Fibroblast of mammary gland (primary cell): ENCODE results near the gene ARF5.

ENCODE experiments used
- DNase-seq: peaks from one replicate; pipeline ENCODE4 v3.0.0-alpha.2; 2010; ENCODE audit warnings: low read depth
- H3K4me3 ChIP-seq: 2 replicates; pipeline ENCODE4 v1.5.1; 2011; ENCODE audit warnings: low read depth, mild to moderate bottlenecking, low read length, moderate library complexity; ENCODE audit not compliant: control insufficient read depth
- CTCF ChIP-seq: conservative IDR thresholded peaks from 2 replicates; pipeline ENCODE4 v1.5.1; 2011; ENCODE audit warnings: low read depth, low read length, inconsistent platforms; ENCODE audit not compliant: control insufficient read depth, insufficient read depth

Gene ARF5

GRCh38 chr7:127618042-127618441 is 29.8 kb downstream of the ARF5 start, which contains the start of gene PAX4:
TSS of gene PAX4 (minus strand) at chr7:127618142. CDS start at chr7:127615928, 2,214 bp downstream.
- DNase-seq, result no peak
- no peak for TF ChIP-seq CTCF

DNA sequence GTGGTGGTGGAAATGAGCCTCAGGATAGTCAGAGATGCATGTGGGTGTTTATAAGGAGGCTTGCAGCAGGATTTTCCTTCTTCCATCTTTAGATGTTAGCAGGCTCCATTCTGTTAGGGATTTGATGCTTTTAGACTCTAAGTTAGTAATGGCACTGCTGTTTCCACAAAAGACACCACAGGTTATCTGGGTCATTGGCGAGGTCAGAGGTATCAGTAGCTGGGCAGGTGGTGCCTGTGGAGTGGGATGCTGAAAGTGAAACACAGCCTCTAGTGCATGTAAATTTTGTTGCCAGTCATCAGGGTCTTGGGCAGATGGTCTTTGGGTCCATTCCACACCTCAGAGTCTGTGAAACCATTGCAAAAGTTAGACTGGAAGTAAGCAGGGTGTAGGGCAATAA is 30.6 kb downstream of the ARF5 start:
- no peak overlapping the region for H3K4me3 ChIP-seq
- no peak for DNase-seq
- no peak for TF ChIP-seq CTCF

More at GRCh38 chr7:127618042-127618441, 29.8 kb downstream of the ARF5 start, which contains the start of gene PAX4:
- H3K4me3 ChIP-seq, result no peak within 1 kb of the TSS

DNA sequence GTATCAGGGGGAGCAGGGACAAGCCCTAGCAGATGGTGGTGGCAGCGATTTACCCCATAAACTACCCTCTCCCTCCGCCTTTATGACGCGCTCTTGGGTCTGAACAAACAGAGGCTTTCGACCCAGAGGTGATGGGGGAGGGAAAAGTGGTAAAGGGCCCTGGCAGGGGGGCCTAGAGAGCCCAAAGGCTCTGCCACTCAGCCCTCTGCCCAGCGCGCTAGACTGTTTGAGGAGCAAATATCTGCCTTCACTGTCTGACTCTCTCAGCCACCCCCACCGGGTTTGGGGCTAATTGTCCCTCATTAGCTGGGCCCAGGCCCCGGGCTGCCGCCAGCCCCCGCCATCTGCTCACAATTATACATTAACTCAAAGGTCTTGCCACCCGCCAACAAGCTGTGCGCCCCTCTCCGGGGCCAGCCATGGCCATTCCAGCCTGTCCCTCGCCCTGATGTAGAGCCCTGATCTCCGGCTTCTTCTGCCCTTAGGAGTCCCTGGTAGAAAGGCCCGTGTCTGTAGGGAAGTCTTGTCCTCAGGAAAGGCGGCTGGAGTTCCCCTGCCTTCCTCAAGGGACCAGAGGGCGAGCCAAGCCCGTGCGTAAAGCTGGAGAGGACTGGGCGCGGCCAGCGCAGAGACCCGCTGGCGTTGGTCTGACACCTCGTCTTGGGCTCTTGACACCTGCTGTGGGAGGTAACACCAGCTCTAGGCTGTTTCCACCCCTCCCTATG is 31.6 kb downstream of the ARF5 start:
- H3K4me3 ChIP-seq, result no peak overlapping the region
- DNase-seq, result no peak
- no peak for TF ChIP-seq CTCF

GRCh38 chr7:127620406-127621233 is 32.4 kb downstream of the ARF5 start:
- no peak for TF ChIP-seq CTCF
- DNase-seq, result no peak
- H3K4me3 ChIP-seq, result no peak overlapping the region

DNA sequence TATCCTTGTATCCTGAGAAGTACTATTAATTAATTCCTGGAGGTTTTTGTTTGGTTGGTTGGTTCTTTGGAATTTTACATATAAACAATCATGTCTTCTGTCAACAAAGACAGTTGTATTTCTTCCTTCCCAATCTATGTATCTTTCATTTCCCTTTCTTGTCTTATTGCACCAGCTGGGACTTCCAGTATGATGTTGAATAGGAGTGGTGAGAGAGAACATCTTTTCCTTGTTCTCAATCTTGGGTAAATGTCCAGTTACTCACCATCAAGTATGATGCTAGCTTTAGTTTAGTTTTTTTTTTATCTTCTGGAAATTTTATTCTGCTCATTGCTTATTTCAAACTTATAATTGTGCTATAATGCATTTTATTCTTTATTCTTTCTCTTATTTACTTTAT is 37.1 kb downstream of the ARF5 start:
- no peak for TF ChIP-seq CTCF
- no peak overlapping the region for H3K4me3 ChIP-seq
- no peak for DNase-seq

DNA sequence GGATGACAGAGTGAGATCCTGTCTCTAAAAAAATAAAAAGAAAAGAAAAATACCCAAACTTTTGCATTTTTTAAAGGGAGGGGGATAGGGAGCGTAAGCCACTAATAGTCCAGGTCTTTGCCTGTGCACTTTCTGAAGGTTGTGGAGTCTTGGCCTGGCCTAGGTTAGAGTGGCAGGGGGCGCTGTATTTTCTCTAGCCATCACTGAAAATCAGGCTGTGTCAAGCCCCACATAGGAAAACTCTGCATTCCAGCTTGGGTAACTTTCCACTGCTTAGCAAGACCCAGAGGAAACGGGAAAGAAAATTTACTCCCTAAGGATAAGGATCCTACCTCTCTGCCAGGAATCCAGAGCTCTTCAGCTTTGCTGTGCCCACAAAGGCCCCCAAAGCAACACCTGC is 40.2 kb downstream of the ARF5 start:
- TF ChIP-seq CTCF, result no peak
- no peak for DNase-seq
- no peak overlapping the region for H3K4me3 ChIP-seq
